NCI-H510A (cell line): ENCODE results near the gene ZFAND3.
"Not testable (repeated sequence)": the region's sequence is repeated elsewhere in the genome, so short reads cannot be mapped to it uniquely, and the experiment has no call there.

Experiments
- DNase-seq: peaks from one replicate; lab custom pipeline; 2025; lab: John Stamatoyannopoulos, UW

Gene ZFAND3

GRCh38 chr6:37865504-37865903 lies 46.0 kb downstream of the ZFAND3 start:
- no peak for DNase-seq

GRCh38 chr6:37866590-37867507 lies 47.3 kb downstream of the ZFAND3 start:
- no peak for DNase-seq

- DNase-seq: no peak
Observed at GRCh38 chr6:37867756-37868446, 48.4 kb downstream of the ZFAND3 start.

GRCh38 chr6:37868447-37868825 lies 48.9 kb downstream of the ZFAND3 start:
- no peak for DNase-seq

GRCh38 chr6:37871616-37872372 lies 52.3 kb downstream of the ZFAND3 start:
- no peak for DNase-seq

GRCh38 chr6:37872373-37872745 lies 52.8 kb downstream of the ZFAND3 start:
- no peak for DNase-seq

GRCh38 chr6:37874726-37875125 lies 55.2 kb downstream of the ZFAND3 start:
- no peak for DNase-seq

GRCh38 chr6:37875561-37876309 lies 56.2 kb downstream of the ZFAND3 start:
- DNase-seq: no peak

- no peak for DNase-seq
Observed at GRCh38 chr6:37876843-37877242, 57.3 kb downstream of the ZFAND3 start.

- no peak for DNase-seq
Observed at GRCh38 chr6:37877373-37878149, 58.0 kb downstream of the ZFAND3 start.

- DNase-seq: no peak
Observed at GRCh38 chr6:37878150-37878710, 58.7 kb downstream of the ZFAND3 start.

GRCh38 chr6:37880602-37881001 lies 61.1 kb downstream of the ZFAND3 start:
- not testable (repeated sequence) for DNase-seq

GRCh38 chr6:37882292-37882691 lies 62.8 kb downstream of the ZFAND3 start:
- no peak for DNase-seq

- no peak for DNase-seq
Observed at GRCh38 chr6:37882724-37883413, 63.3 kb downstream of the ZFAND3 start.

GRCh38 chr6:37884548-37884947 lies 65.0 kb downstream of the ZFAND3 start:
- no peak for DNase-seq

- no peak for DNase-seq
Observed at GRCh38 chr6:37889051-37889450, 69.5 kb downstream of the ZFAND3 start.

- no peak for DNase-seq
Observed at GRCh38 chr6:37889486-37889885, 70.0 kb downstream of the ZFAND3 start.

GRCh38 chr6:37891072-37891471 lies 71.5 kb downstream of the ZFAND3 start:
- DNase-seq: no peak

- DNase-seq: no peak
Observed at GRCh38 chr6:37893257-37893656, 73.7 kb downstream of the ZFAND3 start.

GRCh38 chr6:37893734-37894133 lies 74.2 kb downstream of the ZFAND3 start:
- not testable (repeated sequence) for DNase-seq
